H9 (cell line): ENCODE data around the gene DPEP2. TPM values are rescaled to one million over a fixed set of nuclear protein-coding genes. Genes with fewer than 3 reads are reported as not detected.

Source experiments
- DNase-seq: peaks from one replicate; pipeline ENCODE4 v3.0.0-alpha.2; 2017
- H2AFZ ChIP-seq: one replicate; pipeline ENCODE4 v1.6.1; 2013; ENCODE audit warnings: mild to moderate bottlenecking, low read length, control low read depth, moderate library complexity
- H2AK5ac ChIP-seq: 2 replicates; pipeline ENCODE4 v1.6.1; 2013; ENCODE audit warnings: low read length, control low read depth, mixed read lengths; ENCODE audit not compliant: insufficient read length
- H2BK120ac ChIP-seq: one replicate; pipeline ENCODE4 v1.6.1; 2013; ENCODE audit warnings: low read depth, mild to moderate bottlenecking, low read length, control low read depth, inconsistent platforms; ENCODE audit not compliant: poor library complexity, severe bottlenecking
- H2BK12ac ChIP-seq: 2 replicates; pipeline ENCODE4 v1.6.1; 2013; ENCODE audit warnings: low read length, control low read depth, mixed read lengths, low read depth; ENCODE audit not compliant: insufficient read length
- H2BK15ac ChIP-seq: 2 replicates; pipeline ENCODE4 v1.6.1; 2013; ENCODE audit warnings: low read depth, low read length, control low read depth
- H2BK20ac ChIP-seq: one replicate; pipeline ENCODE4 v1.6.1; 2013; ENCODE audit warnings: low read depth, mild to moderate bottlenecking, low read length, control low read depth, inconsistent platforms; ENCODE audit not compliant: poor library complexity, severe bottlenecking
- H2BK5ac ChIP-seq: 2 replicates; pipeline ENCODE4 v1.6.1; 2013; ENCODE audit warnings: low read length, control low read depth, mixed read lengths; ENCODE audit not compliant: insufficient read length
- H3K14ac ChIP-seq: 2 replicates; pipeline ENCODE4 v1.6.1; 2013; ENCODE audit warnings: low read length, control low read depth; ENCODE audit not compliant: insufficient read depth
- H3K18ac ChIP-seq: 2 replicates; pipeline ENCODE4 v1.6.1; 2013; ENCODE audit warnings: low read depth, mild to moderate bottlenecking, mixed read lengths, low read length, control low read depth; ENCODE audit not compliant: insufficient read length
- H3K23ac ChIP-seq: 2 replicates; pipeline ENCODE4 v1.6.1; 2013; ENCODE audit warnings: low read length, control low read depth, mixed read lengths, low read depth; ENCODE audit not compliant: insufficient read length
- H3K23me2 ChIP-seq: 2 replicates; pipeline ENCODE4 v1.6.1; 2013; ENCODE audit warnings: low read depth, mild to moderate bottlenecking, mixed read lengths, low read length, control low read depth; ENCODE audit not compliant: insufficient read length, poor library complexity, severe bottlenecking
- H3K27ac ChIP-seq: 2 replicates; pipeline ENCODE4 v1.5.1; 2013; ENCODE audit warnings: low read length, control low read depth, mixed read lengths, low read depth; ENCODE audit not compliant: insufficient read length
- H3K27me3 ChIP-seq: 2 replicates; pipeline ENCODE4 v1.6.1; 2013; ENCODE audit warnings: low read length, control low read depth, inconsistent platforms; ENCODE audit not compliant: insufficient read depth
- H3K4ac ChIP-seq: 2 replicates; pipeline ENCODE4 v1.6.1; 2013; ENCODE audit warnings: low read depth, mild to moderate bottlenecking, control low read depth, inconsistent platforms, low read length, moderate library complexity
- H3K4me1 ChIP-seq: 2 replicates; pipeline ENCODE4 v1.6.1; 2013; ENCODE audit warnings: low read length, control low read depth, inconsistent platforms; ENCODE audit not compliant: insufficient read depth
- H3K4me2 ChIP-seq: 2 replicates; pipeline ENCODE4 v1.6.1; 2013; ENCODE audit warnings: low read length, control low read depth, mixed read lengths; ENCODE audit not compliant: insufficient read length, insufficient read depth
- H3K56ac ChIP-seq: 2 replicates; pipeline ENCODE4 v1.6.1; 2013; ENCODE audit warnings: low read depth, mild to moderate bottlenecking, mixed read lengths, low read length, control low read depth; ENCODE audit not compliant: insufficient read length
- H3K79me1 ChIP-seq: 2 replicates; pipeline ENCODE4 v1.6.1; 2013; ENCODE audit warnings: low read depth, mild to moderate bottlenecking, moderate library complexity, low read length, control low read depth, inconsistent platforms; ENCODE audit not compliant: insufficient read depth, poor library complexity, severe bottlenecking
- H3K79me2 ChIP-seq: 2 replicates; pipeline ENCODE4 v1.6.1; 2013; ENCODE audit warnings: low read length, control low read depth, inconsistent platforms; ENCODE audit not compliant: insufficient read depth
- H3K9ac ChIP-seq: 2 replicates; pipeline ENCODE4 v1.6.1; 2013; ENCODE audit warnings: low read length, control low read depth, mixed read lengths; ENCODE audit not compliant: insufficient read length; ENCODE audit errors: extremely low read depth
- H3K9me3 ChIP-seq: one replicate; pipeline ENCODE4 v1.6.1; 2013; ENCODE audit warnings: low read depth, low read length, inconsistent platforms; ENCODE audit not compliant: control insufficient read depth
- H3T11ph ChIP-seq: one replicate; pipeline ENCODE4 v1.6.1; 2013; ENCODE audit warnings: mild to moderate bottlenecking, low read length, control low read depth, inconsistent platforms
- H4K20me1 ChIP-seq: one replicate; pipeline ENCODE4 v1.6.1; 2013; ENCODE audit not compliant: control insufficient read depth, insufficient read length, insufficient read depth
- H4K5ac ChIP-seq: 2 replicates; pipeline ENCODE4 v1.6.1; 2013; ENCODE audit warnings: low read depth, mild to moderate bottlenecking, mixed read lengths, low read length, control low read depth; ENCODE audit not compliant: insufficient read length
- H4K8ac ChIP-seq: replicated peaks from 2 replicates; pipeline ENCODE4 v1.6.1; 2013; ENCODE audit warnings: low read length, control low read depth, mixed read lengths, low read depth; ENCODE audit not compliant: insufficient read length
- H4K91ac ChIP-seq: 2 replicates; pipeline ENCODE4 v1.6.1; 2013; ENCODE audit warnings: low read depth, mild to moderate bottlenecking, moderate library complexity, mixed read lengths, low read length, control low read depth; ENCODE audit not compliant: insufficient read length
- H3K27ac Mint-ChIP-seq, 3 experiments: 2 replicates in 2 of 3; 3 replicates in 1 of 3; pipeline ENCODE4 v1.8.0; 2020 to 2021; ENCODE audit warnings: mixed read lengths in 3 of 3, mild to moderate bottlenecking in 1 of 3, moderate library complexity in 1 of 3
- H3K27me3 Mint-ChIP-seq: 2 replicates; pipeline ENCODE4 v1.8.0; 2021; ENCODE audit warnings: low read depth, mild to moderate bottlenecking, moderate library complexity, mixed read lengths
- H3K36me3 Mint-ChIP-seq, 3 experiments: 2 replicates in 2 of 3; 3 replicates in 1 of 3; pipeline ENCODE4 v1.8.0; 2020 to 2021; ENCODE audit warnings: low read depth in 3 of 3, mixed read lengths in 3 of 3; ENCODE audit not compliant: insufficient read depth in 1 of 3
- H3K4me1 Mint-ChIP-seq, 2 experiments: 2 replicates each; pipeline ENCODE4 v1.8.0; 2020; ENCODE audit warnings: mixed read lengths in 2 of 2
- H3K4me3 Mint-ChIP-seq, 2 experiments: 2 replicates in 1 of 2; 3 replicates in 1 of 2; pipeline ENCODE4 v1.8.0; 2020 to 2021; ENCODE audit warnings: mild to moderate bottlenecking in 2 of 2, mixed read lengths in 2 of 2, moderate library complexity in 1 of 2
- H3K9me3 Mint-ChIP-seq, 2 experiments: 2 replicates in 1 of 2; 3 replicates in 1 of 2; pipeline ENCODE4 v1.8.0; 2020; ENCODE audit warnings: mild to moderate bottlenecking in 2 of 2, mixed read lengths in 2 of 2, moderate library complexity in 1 of 2
- WGBS: extraction: QIAGEN DNeasy Blood & Tissue Kit; methylation state at CpG from one replicate; pipeline ENCODE4 v1.1.7; 2013; ENCODE audit warnings: missing lambda C conversion rate, low lambda C conversion rate, mixed read lengths; ENCODE audit not compliant: insufficient read length; ENCODE audit errors: extremely low coverage; 5-methylcytosine and 5-hydroxymethylcytosine counted together
- total RNA-seq: library from RNA; stranded (reverse); gene quantifications from 2 replicates; pipeline ENCODE4 v1.2.1, GENCODE V29; 2021
- TF ChIP-seq, protein P1 (sequence below): fragments of 200-600 bp; sonication (generic); conservative IDR thresholded peaks from 3 replicates; pipeline ENCODE4 v1.8.0; 2021; ENCODE audit warnings: antibody characterized with exemption, mild to moderate bottlenecking

Gene DPEP2
- total RNA-seq, 1 experiment from 2014 or later, result not detected

GRCh38 chr16:68009157-68009735 lies 10.0 kb upstream of the DPEP2 start:
- Histone ChIP-seq H3K4me1 (peaks cover 3% of the 10 kb centered on the region; the same call in 1 of the 2 replicates), H3K9ac (no peak overlapping the region), H2AFZ (no peak overlapping the region), H3K23ac (no peak overlapping the region), H4K91ac (no peak overlapping the region), H4K8ac (no peak overlapping the region), H3K14ac (no peak overlapping the region), H2BK20ac (no peak overlapping the region), H3K23me2 (no peaks in the 10 kb centered on the region), H3T11ph (no peak overlapping the region), H4K20me1 (no peaks in the 10 kb centered on the region), H2BK120ac (no peak overlapping the region), H4K5ac (no peak overlapping the region), H2AK5ac (no peak overlapping the region), H3K27ac (no peak overlapping the region), H3K56ac (no peak overlapping the region), H2BK12ac (no peak overlapping the region), H3K18ac (no peak overlapping the region), H3K79me2 (no peaks in the 10 kb centered on the region), H2BK5ac (no peak overlapping the region), H3K4ac (no peak overlapping the region), H3K27me3 (no peaks in the 10 kb centered on the region), H3K79me1 (no peaks in the 10 kb centered on the region), H3K9me3 (no peaks in the 10 kb centered on the region), H2BK15ac (no peak overlapping the region), H3K4me2 (no peak overlapping the region)
- Mint-ChIP-seq H3K27ac (no peak overlapping the region), H3K9me3 (no peaks in the 10 kb centered on the region), H3K4me3 (no peak overlapping the region), H3K36me3 (no peaks in the 10 kb centered on the region), H3K4me1 (peaks cover 14 to 16% of the 10 kb centered on the region in 2 experiments), H3K27me3 (peaks cover 11% of the 10 kb centered on the region)
- peak; percentile 43 for DNase-seq
- TF ChIP-seq, protein P1, sequence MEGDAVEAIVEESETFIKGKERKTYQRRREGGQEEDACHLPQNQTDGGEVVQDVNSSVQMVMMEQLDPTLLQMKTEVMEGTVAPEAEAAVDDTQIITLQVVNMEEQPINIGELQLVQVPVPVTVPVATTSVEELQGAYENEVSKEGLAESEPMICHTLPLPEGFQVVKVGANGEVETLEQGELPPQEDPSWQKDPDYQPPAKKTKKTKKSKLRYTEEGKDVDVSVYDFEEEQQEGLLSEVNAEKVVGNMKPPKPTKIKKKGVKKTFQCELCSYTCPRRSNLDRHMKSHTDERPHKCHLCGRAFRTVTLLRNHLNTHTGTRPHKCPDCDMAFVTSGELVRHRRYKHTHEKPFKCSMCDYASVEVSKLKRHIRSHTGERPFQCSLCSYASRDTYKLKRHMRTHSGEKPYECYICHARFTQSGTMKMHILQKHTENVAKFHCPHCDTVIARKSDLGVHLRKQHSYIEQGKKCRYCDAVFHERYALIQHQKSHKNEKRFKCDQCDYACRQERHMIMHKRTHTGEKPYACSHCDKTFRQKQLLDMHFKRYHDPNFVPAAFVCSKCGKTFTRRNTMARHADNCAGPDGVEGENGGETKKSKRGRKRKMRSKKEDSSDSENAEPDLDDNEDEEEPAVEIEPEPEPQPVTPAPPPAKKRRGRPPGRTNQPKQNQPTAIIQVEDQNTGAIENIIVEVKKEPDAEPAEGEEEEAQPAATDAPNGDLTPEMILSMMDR, result no peak
- WGBS, result no CpG with 5 or more reads among the region's 9 CpGs
